ENCODE data around the gene LIPC.
A peak's percentile ranks its signal among the peaks of the same experiment; 100 is the strongest.

The LIPC gene

DNA sequence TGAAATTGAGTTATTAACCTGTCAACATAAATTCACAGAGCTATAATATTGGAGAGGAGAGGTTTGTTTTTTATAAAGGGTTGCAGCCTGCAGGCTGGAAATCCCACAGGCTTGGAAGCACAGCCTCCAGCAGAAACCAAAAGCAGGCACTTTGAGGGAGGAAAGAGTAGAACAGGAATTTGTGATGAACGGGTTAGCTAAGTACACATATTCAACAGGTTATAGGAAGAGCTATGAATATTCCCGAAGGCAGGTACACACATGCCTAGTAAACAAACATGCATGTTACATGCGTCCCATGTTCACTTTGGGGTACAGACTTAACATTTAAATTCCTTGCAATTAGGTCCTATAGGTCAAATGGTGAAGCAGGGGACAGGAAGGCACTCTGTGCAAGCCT is 25.9 kb upstream of the LIPC start:
- no peak for DNase-seq (ENCODE audit: low read depth in 2 of 3, low spot score in 2 of 3)

DNA sequence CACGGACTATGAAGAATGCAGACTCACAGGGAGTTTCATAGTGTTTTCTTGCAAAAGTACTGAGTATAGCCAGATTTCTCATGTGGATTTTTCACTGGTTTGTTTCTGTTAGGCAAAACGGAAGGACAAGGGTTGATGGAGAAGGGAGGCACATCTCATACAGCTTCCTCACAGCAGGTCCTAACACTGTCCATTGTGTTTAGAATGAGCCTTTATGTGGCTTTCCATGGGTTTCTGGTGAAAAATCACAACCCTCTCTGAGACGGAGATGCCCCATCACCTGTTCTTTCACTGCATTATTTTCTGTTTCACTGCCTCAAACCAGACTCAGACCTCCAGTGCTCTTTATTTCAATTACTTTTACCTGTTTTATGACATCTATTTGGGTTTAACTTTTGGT is 25.0 kb upstream of the LIPC start:
- no peak for DNase-seq (ENCODE audit: low read depth in 2 of 3, low spot score in 2 of 3)

DNA sequence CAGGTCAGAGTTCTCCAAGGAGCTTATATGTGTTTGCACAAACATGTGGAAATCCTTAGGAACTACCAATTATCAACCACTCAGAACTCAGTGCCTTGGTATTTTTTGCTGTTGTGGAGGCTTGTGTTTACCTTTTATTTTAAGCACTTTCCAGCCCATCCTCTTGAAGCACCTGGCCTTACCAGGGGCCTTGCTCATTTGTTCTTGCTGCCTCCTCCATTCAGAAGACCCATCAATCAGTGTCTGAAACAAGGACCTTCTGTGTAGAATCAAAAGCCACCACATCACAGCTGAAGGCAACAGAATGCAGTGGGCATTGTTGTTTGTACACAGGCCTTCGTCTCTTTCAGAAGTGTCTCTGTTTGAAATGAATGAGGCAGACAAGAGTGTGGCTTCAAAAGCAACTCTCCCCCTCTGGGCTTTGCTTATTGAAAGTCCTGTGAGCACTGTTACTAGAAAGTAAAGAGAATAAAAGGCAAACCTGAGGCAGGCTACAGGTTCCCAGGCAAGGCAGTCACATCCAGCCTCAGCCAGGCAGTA is 24.5 kb upstream of the LIPC start:
- no peak for DNase-seq (ENCODE audit: low read depth in 2 of 3, low spot score in 2 of 3)

DNA sequence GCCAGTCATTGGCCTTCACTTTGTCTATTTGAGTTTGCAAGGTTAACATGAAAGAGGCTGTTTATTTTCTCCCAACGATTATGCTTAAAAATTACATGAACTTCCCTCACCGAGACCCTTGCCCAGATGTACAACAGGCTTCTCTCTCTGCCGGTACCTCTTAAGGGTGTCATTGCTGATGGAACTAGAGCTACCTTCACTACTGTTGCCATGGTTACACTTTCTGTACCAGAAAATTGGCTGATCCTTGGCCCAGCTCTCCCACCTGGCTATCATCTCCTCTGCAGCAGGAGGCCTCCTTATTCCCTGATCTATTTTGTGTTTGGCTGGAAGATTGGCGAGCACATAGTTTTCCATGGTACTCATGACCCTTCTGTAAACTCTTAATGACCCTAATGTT is 24.0 kb upstream of the LIPC start:
- DNase-seq (ENCODE audit: low read depth in 2 of 3, low spot score in 2 of 3), result no peak

- DNase-seq (ENCODE audit: low read depth in 2 of 3, low spot score in 2 of 3), result no peak
These were observed 21.9 kb upstream of the LIPC start for GRCh38 chr15:58409861-58410260.

GRCh38 chr15:58410353-58410752 is 21.4 kb upstream of the LIPC start:
- peak in 1 of 3 experiments; percentile 15 for DNase-seq (ENCODE audit: low read depth in 2 of 3, low spot score in 2 of 3)

DNA sequence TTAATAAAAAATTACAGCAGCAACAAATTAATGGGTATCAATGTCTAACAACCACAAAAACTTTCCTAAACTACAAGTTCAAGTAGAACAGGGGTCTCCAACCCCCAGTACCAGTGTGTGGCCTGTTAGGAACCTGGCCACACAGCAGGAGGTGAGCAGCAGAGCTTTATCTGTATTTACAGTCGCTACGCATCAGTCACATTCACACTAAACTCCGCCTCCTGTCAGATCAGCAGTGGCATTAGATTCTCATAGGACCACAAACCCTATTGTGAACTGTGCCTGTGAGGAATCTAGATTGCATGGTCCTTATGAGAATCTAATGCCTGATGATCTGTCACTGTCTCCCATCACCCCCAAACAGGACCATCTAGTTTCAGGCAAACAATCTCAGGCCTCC is 18.5 kb upstream of the LIPC start:
- DNase-seq (ENCODE audit: low read depth in 2 of 3, low spot score in 2 of 3), result no peak

DNA sequence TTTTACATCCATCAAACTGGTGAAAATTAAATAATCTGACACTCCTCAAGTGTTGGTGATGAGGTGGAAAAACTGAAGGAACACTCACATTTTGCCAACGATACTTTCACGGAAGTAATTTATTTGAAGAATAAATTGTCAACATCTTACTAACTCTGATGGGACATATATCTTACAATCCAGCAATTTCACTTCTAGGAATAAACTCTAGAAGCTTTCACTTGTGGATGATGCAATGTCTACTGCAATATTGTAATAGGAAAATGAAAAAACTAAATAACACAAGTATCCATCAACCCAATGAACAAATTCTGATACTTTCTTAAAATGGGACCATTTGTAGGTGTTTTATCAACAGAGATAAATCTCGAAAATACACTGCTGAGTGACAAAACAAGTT is 16.2 kb upstream of the LIPC start:
- DNase-seq (ENCODE audit: low read depth in 2 of 3, low spot score in 2 of 3), result no peak

DNA sequence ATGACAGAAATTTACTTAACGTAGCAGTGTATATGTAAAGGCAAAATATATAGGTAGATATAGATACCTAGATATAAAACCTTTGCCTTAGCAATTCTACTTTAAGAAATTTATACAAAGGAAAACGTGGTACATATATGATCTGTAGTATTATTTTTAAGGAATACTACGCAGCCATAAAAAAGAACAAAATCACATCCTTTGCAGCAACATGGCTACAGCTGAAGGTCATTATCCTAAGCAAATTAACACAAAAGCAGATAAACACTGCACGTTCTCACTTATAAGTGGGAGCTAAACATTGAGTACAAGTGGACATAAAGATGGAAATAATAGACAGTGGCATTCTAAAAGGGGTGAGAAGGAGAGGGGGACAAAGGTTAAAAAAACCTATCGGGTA is 14.8 kb upstream of the LIPC start:
- DNase-seq (ENCODE audit: low read depth in 2 of 3, low spot score in 2 of 3), result no peak

DNA sequence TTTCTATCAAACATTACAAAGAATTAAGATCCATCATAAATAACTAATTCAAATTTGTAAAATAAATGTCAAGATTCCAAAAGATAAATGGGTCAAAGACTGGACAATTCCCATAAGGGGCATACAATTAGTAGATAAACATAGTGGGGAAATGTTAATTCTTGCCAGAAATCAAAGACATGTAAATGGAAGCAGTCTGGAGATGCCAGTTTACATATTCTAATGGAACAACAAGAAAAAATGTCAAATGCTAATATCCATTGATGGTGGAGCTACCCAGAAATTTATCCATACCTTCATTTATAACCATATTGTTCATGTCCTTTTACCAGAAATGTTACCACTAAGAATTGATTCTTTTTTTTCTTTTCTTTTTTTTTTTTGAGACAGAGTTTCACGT is 13.7 kb upstream of the LIPC start:
- no peak for DNase-seq (ENCODE audit: low read depth in 2 of 3, low spot score in 2 of 3)

- DNase-seq (ENCODE audit: low read depth in 2 of 3, low spot score in 2 of 3), result no peak
These were observed 11.8 kb upstream of the LIPC start for GRCh38 chr15:58419803-58420524.

DNA sequence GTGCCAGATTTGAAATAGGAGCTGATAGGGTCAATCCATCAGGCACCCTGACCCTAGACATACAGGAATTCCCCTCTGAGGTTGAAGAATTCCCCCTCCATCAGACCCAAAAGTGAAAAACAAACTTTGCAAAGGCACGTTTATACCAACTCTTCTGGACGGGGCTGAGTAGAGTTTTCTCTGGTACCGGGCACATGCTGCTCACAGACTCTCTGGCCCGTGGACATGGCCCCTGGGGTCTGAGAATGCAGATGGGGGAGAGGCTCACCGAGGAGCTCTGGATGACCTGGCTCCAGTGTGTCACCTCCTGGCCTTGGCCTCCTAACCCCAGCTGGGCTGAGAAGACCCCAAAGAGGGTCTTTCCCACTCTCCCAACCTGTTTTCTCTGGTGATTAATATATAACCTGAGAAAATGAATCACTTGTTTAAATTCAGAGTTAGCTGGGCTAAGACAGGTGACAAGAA is 11.2 kb upstream of the LIPC start:
- DNase-seq (ENCODE audit: low read depth in 2 of 3, low spot score in 2 of 3), result no peak

DNA sequence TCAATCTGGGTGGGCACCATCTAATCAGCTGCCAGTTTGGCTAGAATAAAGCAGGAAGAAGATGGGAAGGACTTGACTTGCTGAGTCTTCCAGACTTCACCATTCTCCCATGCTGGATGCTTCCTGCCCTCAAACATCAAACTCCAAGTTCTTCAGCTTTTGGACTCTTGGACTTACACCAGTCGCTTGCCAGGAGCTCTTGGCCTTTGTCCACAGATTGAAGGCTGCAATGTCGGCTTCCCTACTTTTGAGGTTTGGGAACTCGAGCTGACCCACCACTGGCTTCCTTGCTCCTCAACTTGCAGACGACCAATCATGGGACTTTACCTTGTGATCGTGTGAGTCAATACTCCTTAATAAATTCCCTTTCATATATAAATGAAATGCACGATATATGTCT is 8.6 kb upstream of the LIPC start:
- no peak for DNase-seq (ENCODE audit: low read depth in 2 of 3, low spot score in 2 of 3)

- no peak for DNase-seq (ENCODE audit: low read depth in 2 of 3, low spot score in 2 of 3)
These were observed 7.8 kb upstream of the LIPC start for GRCh38 chr15:58423831-58424608.

GRCh38 chr15:58424722-58425121 is 7.1 kb upstream of the LIPC start:
- no peak for DNase-seq (ENCODE audit: low read depth in 2 of 3, low spot score in 2 of 3)

DNA sequence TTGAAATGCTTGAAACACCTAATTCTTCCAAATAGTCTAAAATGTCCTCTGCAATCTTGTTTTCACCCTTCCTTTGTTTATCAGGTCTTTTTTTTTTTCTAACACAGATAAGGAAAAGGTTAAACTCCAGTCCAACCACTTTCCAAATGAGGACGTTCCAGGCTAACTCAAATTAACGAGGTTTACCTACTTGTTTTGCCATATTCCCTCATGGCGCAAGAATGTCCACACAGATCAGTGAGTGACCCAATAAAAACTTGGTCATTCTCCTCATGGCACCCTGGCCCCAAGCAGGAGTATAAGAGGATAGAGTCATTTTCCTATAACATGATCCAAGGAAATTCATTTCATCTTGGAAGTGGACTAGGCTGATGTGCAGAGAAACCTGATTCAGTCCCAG is 6.6 kb upstream of the LIPC start:
- DNase-seq (ENCODE audit: low read depth in 2 of 3, low spot score in 2 of 3), result no peak

GRCh38 chr15:58425834-58426233 is 6.0 kb upstream of the LIPC start:
- DNase-seq (ENCODE audit: low read depth in 2 of 3, low spot score in 2 of 3), result no peak

GRCh38 chr15:58426501-58426900 is 5.3 kb upstream of the LIPC start:
- DNase-seq (ENCODE audit: low read depth in 2 of 3, low spot score in 2 of 3), result no peak

DNA sequence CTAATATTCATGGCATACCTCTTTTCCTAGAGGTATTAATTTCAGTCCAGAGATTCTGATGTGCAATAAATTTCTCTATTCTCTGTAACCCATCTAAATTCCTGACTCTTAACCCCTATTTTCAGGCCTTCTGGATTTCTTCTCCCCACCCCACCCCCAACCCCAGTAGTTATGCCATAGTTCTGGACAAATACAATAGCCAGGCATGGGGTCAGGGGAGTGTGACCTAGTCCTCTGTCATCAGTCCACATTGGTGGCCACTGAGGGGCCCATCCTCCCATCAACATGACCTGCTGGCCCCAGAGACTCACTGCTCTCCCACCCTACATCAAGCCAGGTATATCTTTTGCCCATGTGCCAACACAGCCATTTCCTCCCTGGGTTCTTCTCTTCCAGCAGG is 3.8 kb upstream of the LIPC start:
- no peak for DNase-seq (ENCODE audit: low read depth in 2 of 3, low spot score in 2 of 3)

DNA sequence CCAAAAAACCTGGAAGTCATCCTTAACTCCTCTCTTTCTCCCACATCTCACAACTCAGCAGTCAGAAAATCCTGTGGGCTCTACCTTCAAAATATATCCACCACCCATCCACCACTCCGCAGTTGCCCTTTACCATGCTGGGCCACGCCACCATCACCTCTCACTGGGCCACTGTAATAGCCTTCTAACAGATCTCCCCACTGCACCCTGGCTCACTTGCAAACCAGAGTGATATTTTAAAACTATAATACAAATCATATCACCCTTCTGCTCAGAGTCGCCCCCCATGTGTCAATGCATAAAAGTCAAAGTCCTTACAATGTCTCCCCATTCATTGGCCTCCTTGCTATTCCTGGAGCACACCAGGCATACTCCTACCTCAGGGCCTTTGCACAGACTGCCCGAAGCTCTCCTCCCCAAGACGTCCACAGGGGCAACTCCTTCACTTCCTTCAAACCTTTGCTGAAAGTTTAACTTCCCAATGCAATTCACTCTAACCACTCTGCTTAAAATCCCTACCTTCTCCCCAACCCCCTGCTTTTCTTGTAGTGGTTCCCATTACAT is 1.5 kb upstream of the LIPC start:
- DNase-seq (ENCODE audit: low read depth in 2 of 3, low spot score in 2 of 3), result no peak

GRCh38 chr15:58432401-58432800 is 610 bp downstream of the LIPC start:
- no peak for DNase-seq (ENCODE audit: low read depth in 2 of 3, low spot score in 2 of 3)
